H9 (cell line): ENCODE results near the gene BICDL1. TPM values are rescaled to one million over a fixed set of nuclear protein-coding genes. Genes with fewer than 3 reads are reported as not detected.

ENCODE experiments used
- DNase-seq: peaks from one replicate; pipeline ENCODE4 v3.0.0-alpha.2; 2017
- H2AFZ ChIP-seq: one replicate; pipeline ENCODE4 v1.6.1; 2013; ENCODE audit warnings: mild to moderate bottlenecking, low read length, control low read depth, moderate library complexity
- H2AK5ac ChIP-seq: 2 replicates; pipeline ENCODE4 v1.6.1; 2013; ENCODE audit warnings: low read length, control low read depth, mixed read lengths; ENCODE audit not compliant: insufficient read length
- H2BK120ac ChIP-seq: one replicate; pipeline ENCODE4 v1.6.1; 2013; ENCODE audit warnings: low read depth, mild to moderate bottlenecking, low read length, control low read depth, inconsistent platforms; ENCODE audit not compliant: poor library complexity, severe bottlenecking
- H2BK12ac ChIP-seq: 2 replicates; pipeline ENCODE4 v1.6.1; 2013; ENCODE audit warnings: low read length, control low read depth, mixed read lengths, low read depth; ENCODE audit not compliant: insufficient read length
- H2BK15ac ChIP-seq: 2 replicates; pipeline ENCODE4 v1.6.1; 2013; ENCODE audit warnings: low read depth, low read length, control low read depth
- H2BK20ac ChIP-seq: one replicate; pipeline ENCODE4 v1.6.1; 2013; ENCODE audit warnings: low read depth, mild to moderate bottlenecking, low read length, control low read depth, inconsistent platforms; ENCODE audit not compliant: poor library complexity, severe bottlenecking
- H2BK5ac ChIP-seq: 2 replicates; pipeline ENCODE4 v1.6.1; 2013; ENCODE audit warnings: low read length, control low read depth, mixed read lengths; ENCODE audit not compliant: insufficient read length
- H3K14ac ChIP-seq: 2 replicates; pipeline ENCODE4 v1.6.1; 2013; ENCODE audit warnings: low read length, control low read depth; ENCODE audit not compliant: insufficient read depth
- H3K18ac ChIP-seq: 2 replicates; pipeline ENCODE4 v1.6.1; 2013; ENCODE audit warnings: low read depth, mild to moderate bottlenecking, mixed read lengths, low read length, control low read depth; ENCODE audit not compliant: insufficient read length
- H3K23ac ChIP-seq: 2 replicates; pipeline ENCODE4 v1.6.1; 2013; ENCODE audit warnings: low read length, control low read depth, mixed read lengths, low read depth; ENCODE audit not compliant: insufficient read length
- H3K23me2 ChIP-seq: 2 replicates; pipeline ENCODE4 v1.6.1; 2013; ENCODE audit warnings: low read depth, mild to moderate bottlenecking, mixed read lengths, low read length, control low read depth; ENCODE audit not compliant: insufficient read length, poor library complexity, severe bottlenecking
- H3K27ac ChIP-seq: 2 replicates; pipeline ENCODE4 v1.5.1; 2013; ENCODE audit warnings: low read length, control low read depth, mixed read lengths, low read depth; ENCODE audit not compliant: insufficient read length
- H3K27me3 ChIP-seq: 2 replicates; pipeline ENCODE4 v1.6.1; 2013; ENCODE audit warnings: low read length, control low read depth, inconsistent platforms; ENCODE audit not compliant: insufficient read depth
- H3K4ac ChIP-seq: 2 replicates; pipeline ENCODE4 v1.6.1; 2013; ENCODE audit warnings: low read depth, mild to moderate bottlenecking, control low read depth, inconsistent platforms, low read length, moderate library complexity
- H3K4me1 ChIP-seq: 2 replicates; pipeline ENCODE4 v1.6.1; 2013; ENCODE audit warnings: low read length, control low read depth, inconsistent platforms; ENCODE audit not compliant: insufficient read depth
- H3K4me2 ChIP-seq: 2 replicates; pipeline ENCODE4 v1.6.1; 2013; ENCODE audit warnings: low read length, control low read depth, mixed read lengths; ENCODE audit not compliant: insufficient read length, insufficient read depth
- H3K56ac ChIP-seq: 2 replicates; pipeline ENCODE4 v1.6.1; 2013; ENCODE audit warnings: low read depth, mild to moderate bottlenecking, mixed read lengths, low read length, control low read depth; ENCODE audit not compliant: insufficient read length
- H3K79me1 ChIP-seq: 2 replicates; pipeline ENCODE4 v1.6.1; 2013; ENCODE audit warnings: low read depth, mild to moderate bottlenecking, moderate library complexity, low read length, control low read depth, inconsistent platforms; ENCODE audit not compliant: insufficient read depth, poor library complexity, severe bottlenecking
- H3K79me2 ChIP-seq: 2 replicates; pipeline ENCODE4 v1.6.1; 2013; ENCODE audit warnings: low read length, control low read depth, inconsistent platforms; ENCODE audit not compliant: insufficient read depth
- H3K9ac ChIP-seq: 2 replicates; pipeline ENCODE4 v1.6.1; 2013; ENCODE audit warnings: low read length, control low read depth, mixed read lengths; ENCODE audit not compliant: insufficient read length; ENCODE audit errors: extremely low read depth
- H3K9me3 ChIP-seq: one replicate; pipeline ENCODE4 v1.6.1; 2013; ENCODE audit warnings: low read depth, low read length, inconsistent platforms; ENCODE audit not compliant: control insufficient read depth
- H3T11ph ChIP-seq: one replicate; pipeline ENCODE4 v1.6.1; 2013; ENCODE audit warnings: mild to moderate bottlenecking, low read length, control low read depth, inconsistent platforms
- H4K20me1 ChIP-seq: one replicate; pipeline ENCODE4 v1.6.1; 2013; ENCODE audit not compliant: control insufficient read depth, insufficient read length, insufficient read depth
- H4K5ac ChIP-seq: 2 replicates; pipeline ENCODE4 v1.6.1; 2013; ENCODE audit warnings: low read depth, mild to moderate bottlenecking, mixed read lengths, low read length, control low read depth; ENCODE audit not compliant: insufficient read length
- H4K8ac ChIP-seq: replicated peaks from 2 replicates; pipeline ENCODE4 v1.6.1; 2013; ENCODE audit warnings: low read length, control low read depth, mixed read lengths, low read depth; ENCODE audit not compliant: insufficient read length
- H4K91ac ChIP-seq: 2 replicates; pipeline ENCODE4 v1.6.1; 2013; ENCODE audit warnings: low read depth, mild to moderate bottlenecking, moderate library complexity, mixed read lengths, low read length, control low read depth; ENCODE audit not compliant: insufficient read length
- H3K27ac Mint-ChIP-seq, 3 experiments: 2 replicates in 2 of 3; 3 replicates in 1 of 3; pipeline ENCODE4 v1.8.0; 2020 to 2021; ENCODE audit warnings: mixed read lengths in 3 of 3, mild to moderate bottlenecking in 1 of 3, moderate library complexity in 1 of 3
- H3K27me3 Mint-ChIP-seq: 2 replicates; pipeline ENCODE4 v1.8.0; 2021; ENCODE audit warnings: low read depth, mild to moderate bottlenecking, moderate library complexity, mixed read lengths
- H3K36me3 Mint-ChIP-seq, 3 experiments: 2 replicates in 2 of 3; 3 replicates in 1 of 3; pipeline ENCODE4 v1.8.0; 2020 to 2021; ENCODE audit warnings: low read depth in 3 of 3, mixed read lengths in 3 of 3; ENCODE audit not compliant: insufficient read depth in 1 of 3
- H3K4me1 Mint-ChIP-seq, 2 experiments: 2 replicates each; pipeline ENCODE4 v1.8.0; 2020; ENCODE audit warnings: mixed read lengths in 2 of 2
- H3K4me3 Mint-ChIP-seq, 2 experiments: 2 replicates in 1 of 2; 3 replicates in 1 of 2; pipeline ENCODE4 v1.8.0; 2020 to 2021; ENCODE audit warnings: mild to moderate bottlenecking in 2 of 2, mixed read lengths in 2 of 2, moderate library complexity in 1 of 2
- H3K9me3 Mint-ChIP-seq, 2 experiments: 2 replicates in 1 of 2; 3 replicates in 1 of 2; pipeline ENCODE4 v1.8.0; 2020; ENCODE audit warnings: mild to moderate bottlenecking in 2 of 2, mixed read lengths in 2 of 2, moderate library complexity in 1 of 2
- WGBS: extraction: QIAGEN DNeasy Blood & Tissue Kit; methylation state at CpG from one replicate; pipeline ENCODE4 v1.1.7; 2013; ENCODE audit warnings: missing lambda C conversion rate, low lambda C conversion rate, mixed read lengths; ENCODE audit not compliant: insufficient read length; ENCODE audit errors: extremely low coverage; 5-methylcytosine and 5-hydroxymethylcytosine counted together
- total RNA-seq: library from RNA; stranded (reverse); gene quantifications from 2 replicates; pipeline ENCODE4 v1.2.1, GENCODE V29; 2021
- TF ChIP-seq, protein P1 (sequence below): fragments of 200-600 bp; sonication (generic); conservative IDR thresholded peaks from 3 replicates; pipeline ENCODE4 v1.8.0; 2021; ENCODE audit warnings: antibody characterized with exemption, mild to moderate bottlenecking

Gene BICDL1
- total RNA-seq, 1 experiment from 2014 or later = 13.8 TPM

DNA sequence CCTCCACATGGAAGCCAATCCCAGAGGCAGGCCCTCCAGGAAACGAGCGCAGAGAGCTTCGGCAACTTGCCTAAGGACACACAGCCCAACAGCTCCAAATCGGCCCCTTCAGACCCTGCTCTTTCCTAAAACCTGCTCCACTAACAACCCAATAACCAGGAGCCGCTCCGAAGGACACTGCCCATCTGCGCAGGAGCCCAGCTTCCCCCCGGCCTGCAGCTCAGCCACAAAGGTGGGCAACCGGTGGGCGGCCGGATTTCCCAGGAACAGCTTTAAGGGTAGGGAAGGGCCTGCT lies 114.0 kb downstream of the BICDL1 start:
- WGBS = no CpG with 5 or more reads among the region's 11 CpGs
- H4K91ac ChIP-seq = no peak overlapping the region
- Mint-ChIP-seq H3K27me3 (no peaks in the 10 kb centered on the region), H3K4me1 (peaks cover 24 to 28% of the 10 kb centered on the region in 2 experiments), H3K36me3 (peaks cover 18 to 51% (median 44%) of the 10 kb centered on the region in 3 experiments; a peak in 6 of 7 replicates), H3K4me3 (no peak overlapping the region), H3K9me3 (no peaks in the 10 kb centered on the region), H3K27ac (peak overlapping the region in 1 of 3 experiments; percentile 27; a peak in 1 of 7 replicates)
- H2BK15ac ChIP-seq = no peak overlapping the region
- no peak overlapping the region for H3K18ac ChIP-seq
- no peak overlapping the region for H3K14ac ChIP-seq
- H3K4me1 ChIP-seq = no peaks in the 10 kb centered on the region
- H3K4ac ChIP-seq = no peak overlapping the region
- H3K56ac ChIP-seq = no peak overlapping the region
- no peaks in the 10 kb centered on the region for H3K27me3 ChIP-seq
- H3K23me2 ChIP-seq = no peaks in the 10 kb centered on the region
- H2BK120ac ChIP-seq = no peak overlapping the region
- H3T11ph ChIP-seq = no peak overlapping the region
- H2AFZ ChIP-seq = no peak overlapping the region
- H3K79me1 ChIP-seq = no peaks in the 10 kb centered on the region
- H3K9ac ChIP-seq = no peak overlapping the region
- no peak for DNase-seq
- H2BK12ac ChIP-seq = no peak overlapping the region
- no peaks in the 10 kb centered on the region; the same call in 1 of the 2 replicates for H3K79me2 ChIP-seq
- no peak overlapping the region for H2AK5ac ChIP-seq
- TF ChIP-seq, protein P1, sequence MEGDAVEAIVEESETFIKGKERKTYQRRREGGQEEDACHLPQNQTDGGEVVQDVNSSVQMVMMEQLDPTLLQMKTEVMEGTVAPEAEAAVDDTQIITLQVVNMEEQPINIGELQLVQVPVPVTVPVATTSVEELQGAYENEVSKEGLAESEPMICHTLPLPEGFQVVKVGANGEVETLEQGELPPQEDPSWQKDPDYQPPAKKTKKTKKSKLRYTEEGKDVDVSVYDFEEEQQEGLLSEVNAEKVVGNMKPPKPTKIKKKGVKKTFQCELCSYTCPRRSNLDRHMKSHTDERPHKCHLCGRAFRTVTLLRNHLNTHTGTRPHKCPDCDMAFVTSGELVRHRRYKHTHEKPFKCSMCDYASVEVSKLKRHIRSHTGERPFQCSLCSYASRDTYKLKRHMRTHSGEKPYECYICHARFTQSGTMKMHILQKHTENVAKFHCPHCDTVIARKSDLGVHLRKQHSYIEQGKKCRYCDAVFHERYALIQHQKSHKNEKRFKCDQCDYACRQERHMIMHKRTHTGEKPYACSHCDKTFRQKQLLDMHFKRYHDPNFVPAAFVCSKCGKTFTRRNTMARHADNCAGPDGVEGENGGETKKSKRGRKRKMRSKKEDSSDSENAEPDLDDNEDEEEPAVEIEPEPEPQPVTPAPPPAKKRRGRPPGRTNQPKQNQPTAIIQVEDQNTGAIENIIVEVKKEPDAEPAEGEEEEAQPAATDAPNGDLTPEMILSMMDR = no peak
- no peak overlapping the region for H3K27ac ChIP-seq
- no peak overlapping the region for H2BK20ac ChIP-seq
- no peak overlapping the region for H4K8ac ChIP-seq
- H3K23ac ChIP-seq = no peak overlapping the region
- no peaks in the 10 kb centered on the region for H4K20me1 ChIP-seq
- H3K9me3 ChIP-seq = no peaks in the 10 kb centered on the region
- no peak overlapping the region for H4K5ac ChIP-seq
- no peak overlapping the region for H2BK5ac ChIP-seq
- no peak overlapping the region for H3K4me2 ChIP-seq
